ENCODE data around the gene PTP4A2. TPM values are rescaled to one million over a fixed set of nuclear protein-coding genes. Genes with fewer than 3 reads are reported as not detected.

Gene PTP4A2
- total RNA-seq, 1 donor from 2014 or later = 162 TPM

- Mint-ChIP-seq H3K27ac (ENCODE audit: unreplicated experiment) (peak overlapping the region; percentile 49), H3K9me3 (ENCODE audit: unreplicated experiment) (no peaks in the 10 kb centered on the region), H3K4me1 (ENCODE audit: unreplicated experiment) (peaks cover 7% of the 10 kb centered on the region), H3K36me3 (ENCODE audit: low read depth, unreplicated experiment) (no peaks in the 10 kb centered on the region), H3K4me3 (ENCODE audit: unreplicated experiment) (no peak overlapping the region), H3K27me3 (ENCODE audit: unreplicated experiment) (peaks cover 3% of the 10 kb centered on the region)
- no peak for TF ChIP-seq CTCF (IDR thresholded peaks at IDR 0.05; ENCODE audit: unreplicated experiment)
- DNase-seq (ENCODE audit: low spot score) = no peak
Observed at GRCh38 chr1:31872658-31873636, 65.2 kb downstream of the PTP4A2 start.

- no peak for TF ChIP-seq CTCF (IDR thresholded peaks at IDR 0.05; ENCODE audit: unreplicated experiment)
- no peak overlapping the region for H3K27ac Mint-ChIP-seq (ENCODE audit: unreplicated experiment)
- peaks cover 7% of the 10 kb centered on the region for H3K4me1 Mint-ChIP-seq (ENCODE audit: unreplicated experiment)
- H3K27me3 Mint-ChIP-seq (ENCODE audit: unreplicated experiment) = peaks cover 3% of the 10 kb centered on the region
- DNase-seq (ENCODE audit: low spot score) = no peak
- H3K9me3 Mint-ChIP-seq (ENCODE audit: unreplicated experiment) = no peaks in the 10 kb centered on the region
- peak overlapping the region; percentile 14 for H3K4me3 Mint-ChIP-seq (ENCODE audit: unreplicated experiment)
- no peaks in the 10 kb centered on the region for H3K36me3 Mint-ChIP-seq (ENCODE audit: low read depth, unreplicated experiment)
Observed at GRCh38 chr1:31871703-31872102, 66.5 kb downstream of the PTP4A2 start.

GRCh38 chr1:31870086-31870736 is 68.0 kb downstream of the PTP4A2 start:
- TF ChIP-seq CTCF (IDR thresholded peaks at IDR 0.05; ENCODE audit: unreplicated experiment) = no peak
- H3K27me3 Mint-ChIP-seq (ENCODE audit: unreplicated experiment) = peaks cover 3% of the 10 kb centered on the region
- DNase-seq (ENCODE audit: low spot score) = no peak
- no peaks in the 10 kb centered on the region for H3K9me3 Mint-ChIP-seq (ENCODE audit: unreplicated experiment)
- H3K36me3 Mint-ChIP-seq (ENCODE audit: low read depth, unreplicated experiment) = no peaks in the 10 kb centered on the region
- H3K27ac Mint-ChIP-seq (ENCODE audit: unreplicated experiment) = no peak overlapping the region
- H3K4me3 Mint-ChIP-seq (ENCODE audit: unreplicated experiment) = no peak overlapping the region
- peaks cover 7% of the 10 kb centered on the region for H3K4me1 Mint-ChIP-seq (ENCODE audit: unreplicated experiment)

GRCh38 chr1:31869449-31869848 is 68.7 kb downstream of the PTP4A2 start:
- Mint-ChIP-seq H3K36me3 (ENCODE audit: low read depth, unreplicated experiment) (no peaks in the 10 kb centered on the region), H3K9me3 (ENCODE audit: unreplicated experiment) (no peaks in the 10 kb centered on the region), H3K27ac (ENCODE audit: unreplicated experiment) (no peak overlapping the region), H3K27me3 (ENCODE audit: unreplicated experiment) (peaks cover 3% of the 10 kb centered on the region), H3K4me1 (ENCODE audit: unreplicated experiment) (peaks cover 7% of the 10 kb centered on the region), H3K4me3 (ENCODE audit: unreplicated experiment) (no peak overlapping the region)
- DNase-seq (ENCODE audit: low spot score) = no peak
- no peak for TF ChIP-seq CTCF (IDR thresholded peaks at IDR 0.05; ENCODE audit: unreplicated experiment)

- Mint-ChIP-seq H3K36me3 (ENCODE audit: low read depth, unreplicated experiment) (no peaks in the 10 kb centered on the region), H3K9me3 (ENCODE audit: unreplicated experiment) (no peaks in the 10 kb centered on the region)
- no peak for TF ChIP-seq CTCF (IDR thresholded peaks at IDR 0.05; ENCODE audit: unreplicated experiment)
Observed at GRCh38 chr1:31868862-31869261, 69.3 kb downstream of the PTP4A2 start.

More at GRCh38 chr1:31868862-31869261, 69.3 kb downstream of the PTP4A2 start:
- Mint-ChIP-seq H3K27ac (ENCODE audit: unreplicated experiment) (no peak overlapping the region), H3K27me3 (ENCODE audit: unreplicated experiment) (peaks cover 3% of the 10 kb centered on the region), H3K4me1 (ENCODE audit: unreplicated experiment) (peaks cover 7% of the 10 kb centered on the region), H3K4me3 (ENCODE audit: unreplicated experiment) (no peak overlapping the region)
- no peak for DNase-seq (ENCODE audit: low spot score)
